Skeletal muscle cell (primary cell): ENCODE data around the gene COX7A1.
A peak's percentile ranks its signal among the peaks of the same experiment; 100 is the strongest.
"Not testable (repeated sequence)": the region's sequence is repeated elsewhere in the genome, so short reads cannot be mapped to it uniquely, and the experiment has no call there.

Experiments used
- DNase-seq: peaks from one replicate; pipeline ENCODE4 v3.0.0-alpha.2; 2010; ENCODE audit warnings: low read depth
- H3K4me3 ChIP-seq: 2 replicates; pipeline ENCODE4 v1.5.1; 2011; ENCODE audit warnings: low read depth, mild to moderate bottlenecking, control low read depth, low read length, moderate library complexity

COX7A1 gene

GRCh38 chr19:36152352-36153091, at the start of gene COX7A1:
Gene COX7A1 (minus strand): TSS chr19:36152447. CDS start chr19:36152407, 40 bp downstream.
- no peak for DNase-seq
- peak within 1 kb of the TSS; percentile 17 for H3K4me3 ChIP-seq

GRCh38 chr19:36201684-36202083, 49.4 kb upstream of the COX7A1 start:
- H3K4me3 ChIP-seq: no peak overlapping the region

DNA sequence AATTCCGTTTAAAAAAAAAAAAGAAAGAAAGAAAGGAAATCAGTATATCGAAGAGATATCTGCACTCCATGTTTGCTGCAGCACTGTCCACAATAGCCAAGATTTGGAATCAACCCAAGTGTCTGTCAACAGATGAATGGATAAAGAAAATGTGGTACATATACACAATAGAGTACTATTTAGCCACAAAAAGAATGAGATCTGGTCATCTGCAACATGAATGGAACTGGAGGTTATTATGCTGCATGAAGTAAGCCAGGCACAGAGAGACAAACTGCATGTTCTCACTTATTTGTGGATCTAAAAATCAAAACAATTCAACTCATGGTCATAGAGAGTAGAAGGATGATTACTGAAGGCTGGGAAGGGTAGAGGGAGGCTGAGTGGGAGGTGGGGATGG, 45.9 kb upstream of the COX7A1 start:
- H3K4me3 ChIP-seq: no peak overlapping the region
- no peak for DNase-seq

More at GRCh38 chr19:36201684-36202083, 49.4 kb upstream of the COX7A1 start:
- no peak for DNase-seq

GRCh38 chr19:36196249-36196648, 44.0 kb upstream of the COX7A1 start:
- DNase-seq: no peak
- no peak overlapping the region for H3K4me3 ChIP-seq

- DNase-seq, H3K4me3 ChIP-seq: not testable (repeated sequence)
Observed at GRCh38 chr19:36186722-36187121, 34.5 kb upstream of the COX7A1 start.

DNA sequence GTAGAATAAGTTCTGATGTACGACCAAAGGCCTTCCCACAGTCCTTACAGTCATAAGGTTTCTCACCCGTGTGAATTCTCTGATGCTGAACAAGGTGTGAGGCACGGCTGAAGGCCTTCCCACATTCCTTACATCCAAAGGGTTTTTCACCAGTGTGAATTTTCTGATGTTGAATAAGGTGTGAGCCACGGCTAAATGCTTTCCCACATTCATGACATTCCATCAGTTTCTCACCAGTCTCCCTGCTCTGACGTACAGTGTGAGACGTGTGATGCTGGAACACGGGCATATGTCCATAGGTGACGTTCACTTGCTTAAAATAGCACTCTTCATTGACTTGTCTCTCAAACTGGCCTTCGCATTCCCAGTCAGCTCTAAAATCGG, 31.0 kb upstream of the COX7A1 start:
- H3K4me3 ChIP-seq: no peak overlapping the region
- DNase-seq: no peak

DNA sequence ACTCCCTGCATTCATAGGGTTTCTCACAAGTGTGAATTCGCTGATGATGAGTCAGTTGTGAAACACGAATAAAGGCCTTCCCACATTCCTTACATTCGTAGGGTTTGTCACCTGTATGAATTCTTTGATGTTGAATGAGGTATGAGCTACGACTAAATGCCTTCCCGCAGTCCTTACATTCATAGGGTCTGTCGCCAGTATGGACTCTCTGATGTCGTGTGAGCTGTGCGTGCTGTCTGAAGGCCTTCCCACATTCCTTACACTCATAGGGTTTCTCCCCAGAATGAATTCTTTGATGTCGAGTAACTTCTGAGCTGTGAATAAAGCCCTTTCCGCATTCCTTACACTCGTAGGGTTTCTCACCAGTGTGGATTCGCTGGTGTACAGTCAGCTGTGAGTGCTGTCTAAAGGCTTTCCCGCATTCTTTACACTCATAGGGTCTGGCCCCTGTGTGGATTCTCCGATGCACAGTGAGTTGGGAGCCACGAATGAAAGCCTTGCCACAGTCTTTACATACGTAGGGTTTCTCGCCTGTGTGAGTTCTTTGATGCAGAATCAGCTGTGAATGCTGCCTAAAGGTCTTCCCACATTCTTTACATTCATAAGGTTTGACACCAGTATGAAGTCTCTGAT, 30.5 kb upstream of the COX7A1 start:
- no peak for DNase-seq
- no peak overlapping the region for H3K4me3 ChIP-seq

DNA sequence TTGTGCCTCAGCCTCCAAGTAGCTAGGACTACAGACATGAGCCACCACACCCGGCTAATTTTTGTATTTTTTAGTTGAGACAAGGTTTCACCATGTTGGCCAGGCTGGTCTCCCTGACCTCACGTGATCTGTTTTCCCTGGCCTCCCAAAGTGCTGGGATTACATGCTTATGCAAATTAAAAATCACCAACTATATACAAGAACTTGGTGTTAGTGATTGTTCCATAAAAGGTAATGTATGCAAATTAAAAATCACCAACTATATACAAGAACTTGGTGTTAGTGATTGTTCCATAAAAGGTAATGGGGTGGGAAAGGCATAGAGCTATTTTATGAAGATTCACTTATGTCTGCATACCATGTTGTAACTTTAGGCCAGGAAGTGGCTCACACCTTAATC, 26.8 kb upstream of the COX7A1 start:
- H3K4me3 ChIP-seq: not testable (repeated sequence)

GRCh38 chr19:36173846-36174245, 21.6 kb upstream of the COX7A1 start:
- H3K4me3 ChIP-seq, DNase-seq: not testable (repeated sequence)

More for the DNA sequence above, 26.8 kb upstream of the COX7A1 start:
- DNase-seq: not testable (repeated sequence)

- DNase-seq: no peak
- H3K4me3 ChIP-seq: no peak overlapping the region
Observed at GRCh38 chr19:36172852-36173251, 20.6 kb upstream of the COX7A1 start.

DNA sequence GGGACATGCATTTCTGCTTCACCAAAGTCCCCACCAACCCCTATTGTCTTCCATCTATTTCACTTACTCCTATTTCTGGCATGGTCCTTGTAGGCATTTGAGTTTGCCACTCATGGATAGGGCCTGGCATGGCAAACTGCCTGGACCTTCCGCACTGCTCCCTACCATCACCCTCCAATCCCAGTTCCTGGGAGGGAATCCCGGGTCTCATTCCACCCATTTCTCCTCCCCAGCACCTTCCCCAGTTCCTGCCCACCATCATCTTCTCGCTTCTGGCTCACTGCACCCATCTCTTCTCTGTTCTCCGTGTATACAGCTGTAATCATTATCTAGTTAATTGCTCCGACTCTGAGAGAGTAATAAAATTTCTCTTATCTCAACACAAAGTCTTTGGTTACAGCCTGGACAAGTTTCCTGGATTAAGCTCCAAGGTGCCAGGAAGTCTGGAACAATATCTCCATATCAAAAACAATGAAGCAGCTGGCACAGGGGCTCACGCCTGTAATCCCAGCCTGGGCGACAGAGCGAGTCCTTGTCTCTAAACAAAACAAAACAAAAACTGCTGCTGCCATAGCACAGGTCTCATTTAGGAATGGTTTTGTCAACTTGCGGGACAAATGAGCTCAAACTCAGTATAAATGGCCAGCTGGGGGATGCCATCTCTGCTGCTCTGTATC, 17.0 kb upstream of the COX7A1 start:
- DNase-seq: no peak
- no peak overlapping the region for H3K4me3 ChIP-seq

- no peak for DNase-seq
- H3K4me3 ChIP-seq: no peak overlapping the region
Observed at GRCh38 chr19:36163813-36164212, 11.6 kb upstream of the COX7A1 start.

GRCh38 chr19:36160821-36161596, 8.8 kb upstream of the COX7A1 start:
- H3K4me3 ChIP-seq: no peak overlapping the region
- DNase-seq: no peak

GRCh38 chr19:36153126-36153525, 879 bp upstream of the COX7A1 start:
- no peak overlapping the region for H3K4me3 ChIP-seq
- DNase-seq: no peak

GRCh38 chr19:36152019-36152351, 262 bp downstream of the COX7A1 start:
- H3K4me3 ChIP-seq: peak overlapping the region; percentile 17
- no peak for DNase-seq

- no peak for DNase-seq
- peak overlapping the region; percentile 17 for H3K4me3 ChIP-seq
Observed at GRCh38 chr19:36151144-36152018, 866 bp downstream of the COX7A1 start.

GRCh38 chr19:36150586-36150985, 1.7 kb downstream of the COX7A1 start:
- no peak for DNase-seq
- no peak overlapping the region for H3K4me3 ChIP-seq

DNA sequence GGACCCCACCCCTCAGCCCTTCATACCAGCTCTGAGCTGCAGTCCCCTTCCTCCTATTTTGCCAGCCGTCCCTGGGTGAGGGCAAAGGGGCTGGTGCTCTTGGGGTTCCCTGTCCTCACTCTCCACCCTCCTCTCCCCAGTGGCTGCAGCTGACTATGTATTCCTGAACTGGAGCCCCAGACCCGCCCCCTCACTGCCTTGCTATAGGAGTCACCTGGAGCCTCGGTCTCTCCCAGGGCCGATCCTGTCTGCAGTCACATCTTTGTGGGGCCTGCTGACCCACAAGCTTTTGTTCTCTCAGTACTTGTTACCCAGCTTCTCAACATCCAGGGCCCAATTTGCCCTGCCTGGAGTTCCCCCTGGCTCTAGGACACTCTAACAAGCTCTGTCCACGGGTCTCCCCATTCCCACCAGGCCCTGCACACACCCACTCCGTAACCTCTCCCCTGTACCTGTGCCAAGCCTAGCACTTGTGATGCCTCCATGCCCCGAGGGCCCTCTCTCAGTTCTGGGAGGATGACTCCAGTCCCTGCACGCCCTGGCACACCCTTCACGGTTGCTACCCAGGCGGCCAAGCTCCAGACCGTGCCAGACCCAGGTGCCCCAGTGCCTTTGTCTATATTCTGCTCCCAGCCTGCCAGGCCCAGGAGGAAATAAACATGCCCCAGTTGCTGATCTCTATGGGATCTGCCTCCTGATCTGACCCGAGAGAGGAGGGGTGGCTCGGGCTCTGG, 2.4 kb downstream of the COX7A1 start:
- H3K4me3 ChIP-seq: no peak overlapping the region
- no peak for DNase-seq
